HepG2 (cell line): ENCODE data around the gene RAP1GAP2. TPM values are rescaled to one million over a fixed set of nuclear protein-coding genes. Genes with fewer than 3 reads are reported as not detected.

Source experiments
- AFF4 ChIP-seq: sonication (generic); formaldehyde crosslinking; IDR thresholded peaks from 2 replicates; pipeline ENCODE4 v1.4.0; 2020; ENCODE audit warnings: missing genetic modification reagents
- HNF4A ChIP-seq: sonication (generic); formaldehyde crosslinking; IDR thresholded peaks from 2 replicates; pipeline ENCODE4 v1.4.0; 2020; ENCODE audit warnings: missing genetic modification reagents
- KDM5A ChIP-seq: fragments of 200-600 bp; sonication (generic); IDR thresholded peaks from 2 replicates; pipeline ENCODE4 v1.7.0; 2018; ENCODE audit warnings: antibody characterized with exemption, mild to moderate bottlenecking, low read length, borderline replicate concordance
- NCOA2 ChIP-seq: sonication (generic); formaldehyde crosslinking; IDR thresholded peaks from 2 replicates; pipeline ENCODE4 v1.8.0; 2022; ENCODE audit warnings: inconsistent platforms
- NR2F2 ChIP-seq: IDR thresholded peaks from 2 replicates; pipeline ENCODE4 v1.6.1; 2012; ENCODE audit warnings: low read depth, inconsistent platforms, borderline replicate concordance
- PAXIP1 ChIP-seq: sonication (generic); formaldehyde crosslinking; conservative IDR thresholded peaks from 2 replicates; pipeline ENCODE4 v1.4.0; 2020; ENCODE audit warnings: mild to moderate bottlenecking, missing genetic modification reagents, moderate library complexity
- TBL1XR1 ChIP-seq: fragments of 150-350 bp; IDR thresholded peaks from 2 replicates; pipeline ENCODE4 v1.6.1; 2014; ENCODE audit warnings: borderline replicate concordance, low read length; ENCODE audit not compliant: partially characterized antibody
- ZFAT ChIP-seq: sonication (generic); formaldehyde crosslinking; conservative IDR thresholded peaks from 2 replicates; pipeline ENCODE4 v1.8.1; 2023; ENCODE audit warnings: missing genetic modification reagents, inconsistent platforms
- ZNF407 ChIP-seq: sonication (generic); formaldehyde crosslinking; IDR thresholded peaks from one replicate; pipeline ENCODE4 v1.5.1; 2020; ENCODE audit warnings: mild to moderate bottlenecking, missing genetic modification reagents; ENCODE audit errors: not compliant biosample characterization
- ZNF414 ChIP-seq: sonication (generic); formaldehyde crosslinking; IDR thresholded peaks from 2 replicates; pipeline ENCODE4 v1.5.0; 2020; ENCODE audit warnings: missing genetic modification reagents
- ZSCAN21 ChIP-seq: sonication (generic); formaldehyde crosslinking; IDR thresholded peaks from 2 replicates; pipeline ENCODE4 v1.8.0; 2022; ENCODE audit warnings: mild to moderate bottlenecking, missing genetic modification reagents, moderate library complexity, borderline replicate concordance
- polyA plus RNA-seq, 8 experiments: library from polyadenylated mRNA; depleted of rRNA in 3 of 8; stranded (reverse) in 7 of 8; unstranded in 1 of 8; fragments of >200 nt; fragmentation: Illumina TruSeq in 4 of 8; extraction: Trizol in 4 of 8; gene quantifications; 2 replicates each; pipeline versions ENCODE4 v1.2.1 to v1.2.3, GENCODE V29; 2011 to 2016; ENCODE audit warnings: low read depth in 4 of 8, missing spikeins in 1 of 8, mixed read lengths in 1 of 8; ENCODE audit not compliant: insufficient read depth in 1 of 8
- total RNA-seq, 5 experiments: library from RNA; depleted of rRNA; stranded (reverse); fragments of >200 nt; fragmentation: Illumina TruSeq; extraction: Trizol; gene quantifications; 2 replicates each; pipeline ENCODE4 v1.2.3, GENCODE V29; 2016; ENCODE audit warnings: low read depth in 1 of 5

RAP1GAP2 gene
- total and polyA plus RNA-seq, 2 of the 13 experiments (the other 11 are each of a cell fraction or from before 2014, with no cell fraction given) = 10.9 to 12.0 TPM

GRCh38 chr17:2856727-2857126 is 60.5 kb downstream of the RAP1GAP2 start (continued):
- TF ChIP-seq ZNF407 (no peak), HNF4A (CRISPR knock-in tag) (peak; percentile 55), NR2F2 (no peak), ZSCAN21 (no peak), PAXIP1 (CRISPR knock-in tag) (no peak), AFF4 (CRISPR knock-in tag) (no peak), ZFAT (no peak), TBL1XR1 (peak; percentile 21), ZNF414 (CRISPR knock-in tag) (no peak), NCOA2 (no peak), KDM5A (no peak)
